ENCODE results near the gene STK38L.

Gene STK38L

GRCh38 chr12:27305673-27306456 lies 61.8 kb downstream of the STK38L start (continued):
- TF ChIP-seq PRDM4 (tag by site-specific recombination; IDR thresholded peaks at IDR 0.05) (no peak), ZNF311 (tag by site-specific recombination; IDR thresholded peaks at IDR 0.05; ENCODE audit: borderline replicate concordance) (no peak), ZBTB11 (tag by site-specific recombination; conservative IDR thresholded peaks at IDR 0.05; ENCODE audit: low read depth) (no peak), ZNF449 (tag by site-specific recombination; IDR thresholded peaks at IDR 0.05) (no peak), ZNF514 (tag by site-specific recombination; IDR thresholded peaks at IDR 0.05) (no peak)

GRCh38 chr12:27309293-27309994 lies 65.4 kb downstream of the STK38L start:
- H3K4me3 ChIP-seq (ENCODE audit: low read depth, low read length): no peak overlapping the region
- ChIA-PET POLR2A (no interaction called here), CTCF (interaction anchor here (0.5 to 6.2 kb wide), 3 partner anchors 22 to 424 kb away, joined by 3 to 65 read pairs (median 5); partner anchors contain the start of gene TM7SF3)
- peaks cover 35% of the 10 kb centered on the region in 2 experiments for H3K36me3 ChIP-seq (ENCODE audit: control insufficient read depth in 2 of 2, insufficient read depth in 1 of 2, low read length in 2 of 2)
- peaks cover 8% of the 10 kb centered on the region; the same call in 1 of the 2 replicates for H3K4me1 ChIP-seq (ENCODE audit: control insufficient read depth, insufficient read depth, low read length)
- no peak overlapping the region for H3K27ac ChIP-seq (ENCODE audit: extremely low read depth, low read depth, low read length)
- no peaks in the 10 kb centered on the region for H3K9me3 ChIP-seq (ENCODE audit: control insufficient read depth, insufficient read depth, low read depth, low read length)
- TF ChIP-seq ZIC2 (tag by site-specific recombination; IDR thresholded peaks at IDR 0.05): no peak
- no peak for TF ChIP-seq ZNF398 (tag by site-specific recombination; IDR thresholded peaks at IDR 0.05)
- no peak for TF ChIP-seq ZBTB49 (tag by site-specific recombination; IDR thresholded peaks at IDR 0.05; ENCODE audit: low read depth)
- no peak for TF ChIP-seq ZNF555 (tag by site-specific recombination; conservative IDR thresholded peaks at IDR 0.05)
- TF ChIP-seq ZNF114 (tag by site-specific recombination; IDR thresholded peaks at IDR 0.05): no peak
- no peak for TF ChIP-seq ZNF837 (tag by site-specific recombination; IDR thresholded peaks at IDR 0.05)
- TF ChIP-seq KLF17 (tag by site-specific recombination; IDR thresholded peaks at IDR 0.05): no peak
- no peak for TF ChIP-seq ZNF10 (tag by site-specific recombination; IDR thresholded peaks at IDR 0.05)
- no peak for TF ChIP-seq ZNF654 (tag by site-specific recombination; IDR thresholded peaks at IDR 0.05; ENCODE audit: low read depth)
